HG03039 (cell line): ENCODE measurements around the gene COL4A1.
"Not testable (repeated sequence)": the region's sequence is repeated elsewhere in the genome, so short reads cannot be mapped to it uniquely, and the experiment has no call there.

Source experiments
- ATAC-seq: cut with Tn5 transposase; IDR thresholded peaks from one replicate; pipeline ENCODE4 v1.9.1; 2021; ENCODE audit warnings: mild to moderate bottlenecking, moderate library complexity; ENCODE audit not compliant: unreplicated experiment

The COL4A1 gene

GRCh38 chr13:110124201-110124940, 182.6 kb downstream of the COL4A1 start:
- no peak for ATAC-seq

GRCh38 chr13:110123041-110123809, 183.7 kb downstream of the COL4A1 start:
- no peak for ATAC-seq

GRCh38 chr13:110121422-110122083, 185.4 kb downstream of the COL4A1 start:
- ATAC-seq = no peak

GRCh38 chr13:110119935-110120905, 186.7 kb downstream of the COL4A1 start:
- no peak for ATAC-seq

GRCh38 chr13:110118106-110118505, 188.9 kb downstream of the COL4A1 start:
- no peak for ATAC-seq

GRCh38 chr13:110116072-110116487, 190.9 kb downstream of the COL4A1 start:
- no peak for ATAC-seq

DNA sequence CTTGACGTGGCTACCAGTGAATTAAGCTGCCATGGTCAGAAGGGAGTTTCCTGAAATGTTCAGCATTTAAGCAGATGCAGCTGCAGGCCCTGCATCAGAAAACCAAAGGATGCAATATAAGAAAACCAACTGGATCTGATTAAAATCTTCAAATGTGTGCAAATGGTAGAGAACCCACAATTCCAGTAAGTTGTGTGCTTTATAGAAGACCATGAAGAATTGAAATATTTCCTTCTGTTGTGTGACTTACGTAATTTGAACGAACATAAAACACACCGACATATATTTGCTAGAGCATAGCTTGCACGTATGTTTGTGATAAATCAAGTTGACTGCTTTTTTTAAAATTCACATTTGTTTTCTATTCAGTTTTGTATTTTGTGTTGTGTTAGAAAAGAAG, 191.4 kb downstream of the COL4A1 start:
- no peak for ATAC-seq

DNA sequence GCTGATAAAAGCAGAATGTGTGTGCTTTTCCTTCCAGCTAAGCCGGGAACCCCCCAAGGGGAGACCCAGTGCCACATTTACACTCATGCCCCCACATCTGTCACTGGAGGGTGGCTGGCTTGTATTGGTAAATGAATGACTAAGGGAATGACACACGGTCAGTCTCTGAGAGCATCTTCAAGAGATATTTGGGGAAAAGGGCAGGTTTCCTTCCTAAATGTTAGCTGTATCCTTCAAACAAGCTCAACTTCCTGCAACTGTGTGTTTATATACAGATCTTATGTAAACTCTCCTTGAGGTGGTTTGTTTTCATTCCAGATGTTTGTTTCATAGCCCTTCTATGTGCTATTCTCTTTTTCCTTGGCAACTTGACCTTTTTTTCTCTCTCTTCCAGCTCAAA, 192.6 kb downstream of the COL4A1 start:
- no peak for ATAC-seq

GRCh38 chr13:110113284-110113764, 193.6 kb downstream of the COL4A1 start:
- ATAC-seq = no peak

DNA sequence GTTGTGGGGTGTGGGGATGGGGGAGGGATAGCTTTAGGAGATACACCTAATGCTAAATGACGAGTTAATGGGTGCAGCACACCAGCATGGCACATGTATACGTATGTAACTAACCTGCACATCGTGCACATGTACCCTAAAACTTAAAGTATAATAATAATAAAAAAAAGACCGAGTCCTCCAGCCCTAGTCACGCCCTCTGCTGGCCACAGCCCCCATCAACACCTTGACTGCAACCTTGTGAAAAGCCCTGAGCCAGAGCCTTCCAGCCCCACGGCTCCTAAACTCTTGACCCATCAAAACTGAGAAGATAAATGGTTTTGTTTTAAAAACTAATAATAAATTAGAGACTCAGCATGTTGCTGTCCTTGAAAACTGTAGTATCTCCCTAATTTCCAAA, 194.6 kb downstream of the COL4A1 start:
- not testable (repeated sequence) for ATAC-seq

- no peak for ATAC-seq
Observed at GRCh38 chr13:110110783-110111182, 196.2 kb downstream of the COL4A1 start.

GRCh38 chr13:110109910-110110309, 197.0 kb downstream of the COL4A1 start:
- ATAC-seq = no peak

DNA sequence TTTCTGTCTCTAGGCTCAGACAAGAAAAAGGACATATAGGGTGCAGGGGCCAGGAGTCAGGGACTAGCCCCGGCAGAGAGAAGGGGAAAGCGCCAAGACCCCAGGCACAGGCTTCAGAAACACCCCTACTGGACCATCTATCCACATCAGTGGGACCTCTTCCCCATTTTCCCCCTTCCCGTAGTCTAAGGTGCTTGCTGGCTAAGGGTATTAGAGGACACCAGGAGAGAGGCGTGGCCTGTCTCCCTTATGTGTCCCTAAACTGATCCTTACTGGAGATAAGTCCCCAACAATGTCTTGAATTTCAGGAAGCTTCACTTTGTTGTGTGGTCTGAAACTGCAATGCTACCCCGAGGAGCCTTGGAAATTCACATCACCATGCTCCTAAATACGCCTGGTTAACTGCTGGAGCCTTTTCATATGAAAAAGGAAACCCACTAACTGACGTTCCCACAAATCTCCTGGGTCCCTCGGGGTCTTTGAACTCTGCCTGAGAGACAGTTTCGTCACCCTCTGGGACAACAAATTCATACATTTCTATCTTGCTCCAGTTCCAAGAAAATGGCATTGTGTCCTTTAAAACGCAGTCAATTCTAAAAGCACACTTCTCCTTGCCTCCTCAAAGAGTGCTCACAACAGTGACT, 197.7 kb downstream of the COL4A1 start:
- ATAC-seq = no peak

DNA sequence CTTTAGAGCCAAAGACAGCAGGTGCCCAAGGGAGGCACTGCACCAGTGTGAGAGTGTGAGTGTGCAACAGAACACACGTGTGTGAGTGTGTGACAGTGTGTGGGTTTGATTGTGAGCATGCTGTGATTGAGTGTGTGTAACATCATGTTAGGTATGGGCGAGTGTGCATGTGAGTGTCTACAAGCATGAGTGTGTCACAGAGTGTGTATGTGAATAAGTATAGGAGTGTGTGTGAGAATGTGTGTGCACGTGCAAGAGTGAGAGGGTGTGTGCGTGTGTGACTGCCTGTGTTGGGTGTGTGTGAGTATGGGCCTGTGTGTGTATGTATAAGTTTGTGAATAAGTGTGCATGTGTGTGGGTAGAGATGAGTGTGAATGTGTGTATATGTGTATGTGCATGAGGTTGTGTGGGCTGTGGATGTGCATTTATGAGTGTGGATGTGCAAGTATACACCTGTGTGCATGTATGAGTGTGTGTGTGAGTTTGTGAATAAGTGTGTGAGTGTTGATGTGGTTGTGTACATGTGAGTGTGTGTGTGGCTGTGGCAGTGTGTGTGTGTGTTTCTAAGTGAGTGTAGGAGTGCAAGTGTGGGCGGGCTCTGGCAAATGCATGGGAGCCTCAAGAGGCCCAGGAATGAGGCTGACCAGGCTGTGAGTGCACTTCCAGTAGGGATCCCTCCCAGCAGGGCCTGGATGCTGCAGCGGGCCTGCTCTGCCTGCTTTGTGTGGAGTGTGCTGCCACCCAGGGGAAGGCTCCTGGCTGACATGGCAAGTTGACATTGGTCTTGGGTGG, 198.4 kb downstream of the COL4A1 start:
- ATAC-seq = no peak

- ATAC-seq = no peak
Observed at GRCh38 chr13:110107568-110108347, 199.2 kb downstream of the COL4A1 start.

- no peak for ATAC-seq
Observed at GRCh38 chr13:110106726-110107125, 200.2 kb downstream of the COL4A1 start.

DNA sequence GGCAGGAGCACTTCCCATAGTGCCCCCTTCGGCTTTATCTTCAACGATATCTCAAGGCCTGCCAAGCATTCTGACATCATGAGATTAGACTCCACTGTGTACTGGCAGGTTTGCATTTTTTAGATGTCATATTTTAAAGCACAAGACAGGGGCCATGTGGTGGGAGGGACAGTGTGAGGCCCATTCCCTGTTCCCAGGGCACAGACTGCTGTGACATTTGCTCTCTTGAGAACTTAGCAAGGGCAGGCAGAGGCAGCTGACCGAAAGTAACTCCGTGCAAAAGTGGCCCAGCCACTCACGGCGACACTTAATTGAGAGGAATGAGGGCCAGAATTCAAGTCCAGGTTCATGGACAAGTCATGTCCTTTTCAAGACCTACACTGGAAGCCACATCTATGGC, 201.8 kb downstream of the COL4A1 start:
- ATAC-seq = no peak

GRCh38 chr13:110103534-110103933, 203.4 kb downstream of the COL4A1 start:
- ATAC-seq = no peak
